GM21360 (cell line): ENCODE measurements around the gene ARID3C.

Source experiments
- ATAC-seq: cut with Tn5 transposase; IDR thresholded peaks from one replicate; pipeline ENCODE4 v1.9.1; 2021; ENCODE audit warnings: mild to moderate bottlenecking, moderate library complexity; ENCODE audit not compliant: unreplicated experiment

Gene ARID3C, protein sequence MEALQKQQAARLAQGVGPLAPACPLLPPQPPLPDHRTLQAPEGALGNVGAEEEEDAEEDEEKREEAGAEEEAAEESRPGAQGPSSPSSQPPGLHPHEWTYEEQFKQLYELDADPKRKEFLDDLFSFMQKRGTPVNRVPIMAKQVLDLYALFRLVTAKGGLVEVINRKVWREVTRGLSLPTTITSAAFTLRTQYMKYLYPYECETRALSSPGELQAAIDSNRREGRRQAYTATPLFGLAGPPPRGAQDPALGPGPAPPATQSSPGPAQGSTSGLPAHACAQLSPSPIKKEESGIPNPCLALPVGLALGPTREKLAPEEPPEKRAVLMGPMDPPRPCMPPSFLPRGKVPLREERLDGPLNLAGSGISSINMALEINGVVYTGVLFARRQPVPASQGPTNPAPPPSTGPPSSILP

GRCh38 chr9:34628656-34629490 lies at the start of gene ARID3C:
Gene ARID3C, minus strand, starts transcription at chr9:34629066. Its CDS starts 1,052 bp downstream, at chr9:34628014.
- ATAC-seq, result peak; percentile 51

GRCh38 chr9:34675869-34676268 lies 47.0 kb upstream of the ARID3C start:
- no peak for ATAC-seq

DNA sequence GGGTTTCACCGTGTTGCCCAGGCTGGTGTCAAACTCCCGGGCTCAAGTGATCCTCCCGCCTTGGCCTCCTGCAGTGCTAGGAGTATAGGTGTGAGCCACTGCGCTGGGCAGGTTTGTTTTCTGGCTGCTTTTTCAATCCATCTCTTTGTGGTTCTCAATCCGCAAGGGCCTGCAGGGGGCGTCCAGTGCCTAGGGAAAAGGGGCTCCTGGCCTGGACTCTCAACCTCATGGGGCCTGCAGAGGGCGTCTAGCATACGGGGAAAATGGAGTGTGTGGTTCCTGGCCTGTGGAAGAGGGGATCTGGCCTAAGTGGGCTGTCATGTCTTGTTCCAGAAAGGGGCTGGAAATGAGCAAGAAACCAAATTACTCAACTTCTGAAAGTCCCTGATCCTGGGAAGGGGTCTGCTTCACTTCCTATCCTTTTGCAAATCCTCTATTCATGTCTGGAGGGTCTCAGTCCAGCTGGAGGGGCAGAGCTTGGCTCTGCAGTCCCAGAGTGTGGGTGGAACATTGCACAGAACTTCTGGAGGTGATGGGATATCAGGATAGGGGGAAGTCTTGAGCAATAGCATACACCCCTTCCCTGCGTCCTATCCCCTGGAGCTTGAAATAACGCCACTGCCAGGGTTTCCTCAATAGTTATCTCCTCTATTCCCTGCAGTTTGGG lies 46.3 kb upstream of the ARID3C start:
- no peak for ATAC-seq

GRCh38 chr9:34674440-34674839 lies 45.6 kb upstream of the ARID3C start:
- ATAC-seq, result no peak

DNA sequence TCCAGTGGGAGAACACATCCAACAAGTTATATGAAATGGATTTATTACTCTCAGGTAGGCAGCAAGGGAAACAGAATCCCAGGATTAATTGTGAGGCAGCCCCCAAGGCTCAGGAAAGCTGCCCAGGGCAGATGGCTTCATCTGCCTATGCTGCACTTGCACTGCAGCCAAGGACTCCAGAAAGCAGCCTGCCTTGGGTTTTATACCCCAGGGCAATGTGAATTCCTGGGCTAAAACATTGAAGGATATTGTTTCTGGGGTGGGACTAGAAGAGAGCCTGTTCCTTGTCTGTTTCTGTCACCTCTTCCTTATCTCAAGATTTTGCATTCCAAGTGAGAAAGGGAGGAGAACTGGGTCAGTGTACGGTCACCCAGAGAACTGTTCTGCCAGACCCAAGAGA lies 42.4 kb upstream of the ARID3C start:
- no peak for ATAC-seq

GRCh38 chr9:34669809-34670562 lies 41.1 kb upstream of the ARID3C start:
- ATAC-seq, result no peak

- peak; percentile 54 for ATAC-seq
Measured at GRCh38 chr9:34665381-34666250, 36.8 kb upstream of the ARID3C start.

DNA sequence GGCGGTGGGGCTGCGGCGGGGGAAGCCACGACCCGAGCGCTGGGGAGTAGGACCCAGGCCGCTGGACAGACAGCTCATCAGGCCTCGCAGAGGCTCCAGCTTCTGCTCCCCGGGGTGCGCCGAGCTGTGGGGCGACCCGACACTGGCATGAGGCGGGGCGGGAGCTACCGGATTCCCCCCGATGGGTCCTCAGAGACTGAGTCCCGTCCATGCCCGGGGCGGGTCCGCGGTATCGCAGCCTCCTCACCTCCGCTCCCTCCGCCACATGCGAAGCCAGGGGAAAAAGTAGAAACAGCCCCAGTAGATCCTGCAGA lies 36.2 kb upstream of the ARID3C start:
- no peak for ATAC-seq

- ATAC-seq, result no peak
Measured at GRCh38 chr9:34664281-34665066, 35.6 kb upstream of the ARID3C start.

DNA sequence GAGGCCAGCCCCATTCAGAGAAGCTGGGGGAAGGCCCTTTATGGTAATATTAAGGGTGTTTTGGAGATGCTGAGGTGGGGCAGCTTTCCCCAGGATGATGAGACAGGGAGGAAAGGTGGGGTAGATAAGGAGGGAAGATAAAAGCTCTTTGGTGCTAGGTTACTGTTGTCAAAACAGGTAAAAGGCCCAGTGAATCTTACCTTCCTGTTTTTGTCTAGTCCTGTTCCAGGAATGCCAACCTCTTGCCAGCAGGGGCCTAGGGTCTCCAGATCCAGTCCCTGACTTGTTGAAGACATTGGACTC lies 34.4 kb upstream of the ARID3C start:
- ATAC-seq, result no peak

DNA sequence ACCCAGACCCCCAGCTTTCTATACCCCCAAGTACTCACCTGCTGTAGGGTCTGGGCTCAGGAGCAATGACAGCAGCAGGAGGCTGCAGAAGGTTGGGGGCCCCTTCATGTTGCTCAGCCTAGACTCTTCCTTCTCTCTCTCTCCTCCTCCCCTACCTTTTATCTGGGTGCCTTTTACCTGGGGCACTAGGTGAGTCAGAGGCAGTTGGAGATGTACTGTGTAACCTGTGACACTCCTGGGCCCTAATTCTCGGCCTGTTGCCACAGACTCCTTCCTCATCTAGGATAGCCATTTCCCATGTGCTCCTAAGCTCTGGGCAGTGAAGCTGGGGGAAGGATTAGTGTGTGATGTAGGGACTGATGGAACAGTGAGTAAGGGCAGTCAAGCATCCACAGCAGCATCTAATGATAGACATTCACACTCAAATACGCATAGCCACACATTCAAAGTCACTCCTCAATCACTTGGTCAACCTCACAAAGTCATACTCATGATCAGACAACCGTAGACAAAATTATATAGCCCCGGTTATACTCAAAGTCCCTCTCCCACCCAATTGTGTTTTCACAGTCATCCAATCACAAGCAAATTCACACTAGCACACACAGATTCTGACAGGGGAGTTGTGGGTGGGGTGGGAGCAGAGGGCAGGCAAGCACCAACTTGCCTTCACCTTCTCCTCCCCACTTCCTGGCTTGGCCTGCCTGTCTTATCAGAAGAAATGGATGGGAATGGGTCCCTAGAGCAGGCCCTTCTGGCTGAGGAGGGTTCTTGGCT lies 33.8 kb upstream of the ARID3C start, which contains the start of gene CCL27:
Gene CCL27 (minus strand): TSS at position 132 of the 777 bp plus-strand sequence. CDS start 24 bp downstream, at position 108.
- ATAC-seq, result no peak

- no peak for ATAC-seq
Measured at GRCh38 chr9:34659592-34660253, 30.9 kb upstream of the ARID3C start.

DNA sequence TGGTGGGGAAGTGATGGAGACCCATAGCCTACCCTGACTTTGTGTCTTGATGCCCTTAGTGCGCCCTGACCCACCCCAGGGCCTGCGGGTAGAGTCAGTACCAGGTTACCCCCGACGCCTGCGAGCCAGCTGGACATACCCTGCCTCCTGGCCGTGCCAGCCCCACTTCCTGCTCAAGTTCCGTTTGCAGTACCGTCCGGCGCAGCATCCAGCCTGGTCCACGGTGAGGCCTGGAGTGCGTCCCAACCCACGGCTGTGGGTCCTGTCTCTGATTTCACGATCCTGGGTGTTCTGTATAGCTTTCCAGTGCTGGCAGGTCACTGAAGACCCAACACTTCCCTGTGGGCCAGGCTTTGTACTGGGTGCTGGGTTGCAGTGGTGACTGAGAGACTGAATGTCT lies 29.6 kb upstream of the ARID3C start:
- no peak for ATAC-seq

GRCh38 chr9:34656992-34657391 lies 28.1 kb upstream of the ARID3C start:
- ATAC-seq, result no peak

- no peak for ATAC-seq
Measured at GRCh38 chr9:34655394-34655793, 26.5 kb upstream of the ARID3C start.

DNA sequence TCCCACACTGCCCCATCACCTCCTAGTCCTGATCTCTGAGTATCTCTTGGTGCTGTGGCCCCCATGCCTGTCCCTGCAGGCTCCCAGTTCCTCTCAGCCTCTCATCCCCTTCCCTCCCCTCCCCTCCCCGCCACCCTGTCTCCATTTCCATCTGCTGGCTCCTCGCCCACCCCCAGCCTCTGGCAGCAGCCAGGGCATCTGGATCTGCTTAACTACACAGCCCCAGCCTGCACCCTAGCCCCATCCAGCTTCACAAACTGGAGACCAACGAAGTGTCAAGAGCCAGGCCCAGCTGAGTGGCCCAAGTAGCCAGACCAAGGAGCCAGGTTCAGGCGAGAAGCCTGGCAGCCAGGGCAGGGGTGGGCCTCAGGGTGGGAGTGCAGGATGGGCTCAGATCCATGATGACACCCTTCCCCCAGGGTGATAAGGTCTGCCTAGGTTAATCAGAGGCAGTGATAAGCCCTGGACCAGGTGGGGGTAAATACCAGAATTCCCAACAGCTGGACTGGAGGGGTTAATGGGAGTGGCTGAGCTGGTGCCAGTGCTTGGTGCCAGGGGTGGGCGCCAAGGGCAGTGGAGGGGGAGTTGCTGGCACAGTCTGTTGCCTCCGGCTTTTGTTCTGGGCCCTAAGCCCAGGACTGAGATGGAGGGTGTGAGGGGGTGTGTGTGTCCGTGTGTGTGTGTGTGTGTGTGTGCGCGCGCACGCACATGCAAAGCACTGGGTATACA lies 25.6 kb upstream of the ARID3C start:
- no peak for ATAC-seq
